GM23248 (cell line): ENCODE data around the gene KDM4B.

ENCODE experiments used
- EZH2 ChIP-seq: fragments of 200-600 bp; sonication (generic); IDR thresholded peaks from 2 replicates; pipeline ENCODE4 v1.6.1; 2018; ENCODE audit warnings: antibody characterized with exemption, mild to moderate bottlenecking; ENCODE audit not compliant: insufficient read depth, poor library complexity, severe bottlenecking
- EZH2phosphoT487 ChIP-seq: fragments of 200-600 bp; sonication (generic); IDR thresholded peaks from 2 replicates; pipeline ENCODE4 v1.6.1; 2018; ENCODE audit warnings: antibody characterized with exemption, moderate library complexity, mild to moderate bottlenecking, low read depth; ENCODE audit not compliant: insufficient read depth

DNA sequence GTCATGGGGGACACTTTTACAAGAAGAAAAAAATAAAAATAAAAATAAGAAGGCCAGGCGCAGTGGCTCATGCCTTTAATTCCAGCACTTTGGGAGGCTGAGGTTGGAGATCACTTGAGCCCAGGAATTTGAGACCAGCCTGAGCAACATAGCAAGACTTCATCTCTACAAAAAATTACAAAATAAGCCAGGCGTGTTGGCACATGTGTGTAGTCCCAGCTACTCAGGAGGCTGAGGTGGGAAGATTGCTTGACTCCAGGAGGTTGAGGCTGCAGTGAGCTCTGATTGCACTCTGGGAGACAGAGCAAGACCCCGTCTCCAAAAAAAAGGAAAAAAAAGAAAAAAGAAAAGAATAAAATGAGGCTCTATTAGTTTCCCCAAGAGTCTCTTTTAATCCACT, 214.7 kb downstream of the KDM4B start:
- no peak for TF ChIP-seq EZH2
- no peak for TF ChIP-seq EZH2phosphoT487
